ENCODE data around the gene CRY1. TPM values are rescaled to one million over a fixed set of nuclear protein-coding genes. Genes with fewer than 3 reads are reported as not detected.

Gene CRY1
- total RNA-seq, 2 donors from 2014 or later: 17.4 to 31.0 TPM

- intact Hi-C loops (cut with DNase I): loop anchor here in 1 of 2 donors (10.0 kb wide), 1 partner anchor 141 kb away; the partner anchor contains the start of gene CRY1
- DNase-seq (ENCODE audit: low spot score): no peak
Measured at GRCh38 chr12:106953352-106954250, 139.7 kb downstream of the CRY1 start.

- intact Hi-C loops (cut with DNase I): loop anchor here in 1 of 2 donors (10.0 kb wide), 1 partner anchor 144 kb away; the partner anchor contains the start of gene CRY1
- no peak for DNase-seq (ENCODE audit: low spot score)
Measured at GRCh38 chr12:106950591-106950990, 142.8 kb downstream of the CRY1 start.

- no peak for DNase-seq (ENCODE audit: low spot score)
- intact Hi-C loops (cut with DNase I): no loop called here
Measured at GRCh38 chr12:106947461-106947860, 145.9 kb downstream of the CRY1 start.

- intact Hi-C loops (cut with DNase I): no loop called here
- no peak for DNase-seq (ENCODE audit: low spot score)
Measured at GRCh38 chr12:106945261-106945851, 148.0 kb downstream of the CRY1 start.

GRCh38 chr12:106942775-106943174 lies 150.6 kb downstream of the CRY1 start:
- intact Hi-C loops (cut with DNase I): no loop called here
- no peak for DNase-seq (ENCODE audit: low spot score)

- DNase-seq (ENCODE audit: low spot score): no peak
- intact Hi-C loops (cut with DNase I): no loop called here
Measured at GRCh38 chr12:106941481-106942156, 151.7 kb downstream of the CRY1 start.

Other genes starting within 250 kb of the CRY1 start
- 10 to 100 TPM; 57.0 to 57.4 TPM for gene TMEM263, start 137.6 kb downstream of the CRY1 start, total RNA-seq
- gene MTERF2, start 106.4 kb downstream of the CRY1 start, total RNA-seq: 10 to 100 TPM in 1 of 2 donors, 1 to 10 TPM in 1; 8.3 to 10.4 TPM

All from posterior vena cava (tissue), 2 donors.